ENCODE measurements around the gene PKLR.

GRCh38 chr1:155250246-155250632, 51.0 kb downstream of the PKLR start:
- TF ChIP-seq CTCF (IDR thresholded peaks at IDR 0.05; ENCODE audit: insufficient read depth, low read length) (no peak), GABPA (IDR thresholded peaks at IDR 0.05; ENCODE audit: low read depth) (no peak), SPI1 (IDR thresholded peaks at IDR 0.05; ENCODE audit: borderline replicate concordance, low read depth) (no peak), POLR2AphosphoS5 (IDR thresholded peaks at IDR 0.05; ENCODE audit: low read depth) (no peak)
